Natural killer cell (primary cell): ENCODE results near the gene HES5. TPM values are rescaled to one million over a fixed set of nuclear protein-coding genes. Genes with fewer than 3 reads are reported as not detected.

Experiments used
- ATAC-seq, 3 donors: fragments of 150-1000 bp in 2 of 3; fragments of 200-7000 bp in 1 of 3; cut with Tn5 transposase; 1 replicate in 1 of 3; 2 replicates in 2 of 3; pipeline ENCODE4 v1.10.0; 2021; ENCODE audit warnings: mild to moderate bottlenecking in 2 of 3, moderate library complexity in 2 of 3
- DNase-seq, 2 donors: peaks; one replicate each; pipeline versions ENCODE4 v3.0.0 to v3.0.0-alpha.2; 2013 to 2021; ENCODE audit warnings: mixed read lengths in 1 of 2
- H3K27ac ChIP-seq: one replicate; pipeline ENCODE4 v1.5.1; 2013; ENCODE audit warnings: mild to moderate bottlenecking, low read length
- H3K27me3 ChIP-seq: one replicate; pipeline ENCODE4 v1.6.1; 2013; ENCODE audit warnings: low read length; ENCODE audit not compliant: control insufficient read depth, insufficient read depth
- H3K36me3 ChIP-seq: one replicate; pipeline ENCODE4 v1.6.1; 2013; ENCODE audit warnings: low read length; ENCODE audit not compliant: control insufficient read depth, insufficient read depth
- H3K4me1 ChIP-seq: one replicate; pipeline ENCODE4 v1.6.1; 2013; ENCODE audit warnings: low read length; ENCODE audit not compliant: control insufficient read depth, insufficient read depth
- H3K4me3 ChIP-seq: one replicate; pipeline ENCODE4 v1.5.1; 2013; ENCODE audit warnings: low read length
- H3K9me3 ChIP-seq: one replicate; pipeline ENCODE4 v1.6.1; 2013; ENCODE audit warnings: low read length; ENCODE audit not compliant: control insufficient read depth, insufficient read depth
- H3K27ac Mint-ChIP-seq, 2 donors: one replicate each; pipeline ENCODE4 v1.8.0; 2022; ENCODE audit warnings: mild to moderate bottlenecking in 2 of 2, mixed read lengths in 2 of 2, moderate library complexity in 1 of 2
- H3K27me3 Mint-ChIP-seq, 2 donors: one replicate each; pipeline ENCODE4 v1.8.0; 2022; ENCODE audit warnings: low read depth in 2 of 2, mixed read lengths in 2 of 2
- H3K36me3 Mint-ChIP-seq: one replicate; pipeline ENCODE4 v1.8.0; 2022; ENCODE audit warnings: mixed read lengths
- H3K4me1 Mint-ChIP-seq, 2 donors: one replicate each; pipeline ENCODE4 v1.8.0; 2022; ENCODE audit warnings: mixed read lengths in 2 of 2
- H3K4me3 Mint-ChIP-seq: one replicate; pipeline ENCODE4 v1.8.0; 2022; ENCODE audit warnings: mild to moderate bottlenecking, moderate library complexity, mixed read lengths
- H3K9me3 Mint-ChIP-seq, 2 donors: one replicate each; pipeline ENCODE4 v1.8.0; 2022; ENCODE audit warnings: mixed read lengths in 2 of 2
- CTCF ChIP-seq: fragments of 200-600 bp; IDR thresholded peaks from one replicate; pipeline ENCODE4 v1.8.0; 2022; ENCODE audit warnings: antibody characterized with exemption
- WGBS: methylation state at CpG from one replicate; pipeline ENCODE4 v1.1.7; 2013; ENCODE audit warnings: missing lambda C conversion rate; ENCODE audit not compliant: insufficient coverage; 5-methylcytosine and 5-hydroxymethylcytosine counted together
- intact Hi-C: fragments of 100-400 bp; cut with micrococcal nuclease; formaldehyde crosslinking; loops from one replicate; pipeline ENCODE4 v1.14.2; 2022
- total RNA-seq, 4 donors: library from RNA; stranded (reverse); fragments of 120-200 nt in 1 of 4; gene quantifications; one replicate each; pipeline versions ENCODE4 v1.2.3 to v1.2.4, GENCODE V29; 2013 to 2022

The HES5 gene
- total RNA-seq, 3 donors from 2014 or later (not counting 1 experiment from before 2014, with no cell fraction given): not detected

DNA sequence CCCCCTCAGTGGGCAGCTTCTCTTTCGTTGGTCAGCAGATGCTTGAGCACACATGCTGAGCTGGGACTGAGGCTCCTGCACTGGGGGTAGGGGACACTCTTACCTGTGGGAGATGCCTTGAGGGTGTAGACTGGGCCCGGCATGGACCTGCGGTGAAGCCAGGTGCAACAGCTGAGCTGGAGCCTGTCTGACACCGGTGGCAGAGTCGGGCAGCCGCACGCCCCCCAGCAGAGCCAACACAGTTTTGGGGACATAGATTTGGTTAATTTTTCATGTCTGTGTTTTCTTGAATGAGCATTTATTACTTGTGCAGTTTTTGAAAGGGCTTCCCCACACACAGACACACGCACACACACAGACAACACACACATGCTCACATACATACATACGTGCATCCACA lies 5.9 kb upstream of the HES5 start:
- H3K27me3 ChIP-seq: peaks cover 19% of the 10 kb centered on the region
- Mint-ChIP-seq H3K27me3 (peaks cover 0 to 9% of the 10 kb centered on the region in 2 donors), H3K27ac (no peak overlapping the region), H3K4me1 (no peaks in the 10 kb centered on the region), H3K4me3 (no peak overlapping the region), H3K9me3 (no peaks in the 10 kb centered on the region), H3K36me3 (no peaks in the 10 kb centered on the region)
- no peaks in the 10 kb centered on the region for H3K9me3 ChIP-seq
- no peak for ATAC-seq
- intact Hi-C loops: no loop called here
- H3K4me1 ChIP-seq: peaks cover 11% of the 10 kb centered on the region
- H3K27ac ChIP-seq: no peak overlapping the region
- TF ChIP-seq CTCF: no peak
- no peaks in the 10 kb centered on the region for H3K36me3 ChIP-seq
- WGBS: 92% methylated on average over 7 of the region's 9 CpGs
- no peak overlapping the region for H3K4me3 ChIP-seq
- DNase-seq: no peak

DNA sequence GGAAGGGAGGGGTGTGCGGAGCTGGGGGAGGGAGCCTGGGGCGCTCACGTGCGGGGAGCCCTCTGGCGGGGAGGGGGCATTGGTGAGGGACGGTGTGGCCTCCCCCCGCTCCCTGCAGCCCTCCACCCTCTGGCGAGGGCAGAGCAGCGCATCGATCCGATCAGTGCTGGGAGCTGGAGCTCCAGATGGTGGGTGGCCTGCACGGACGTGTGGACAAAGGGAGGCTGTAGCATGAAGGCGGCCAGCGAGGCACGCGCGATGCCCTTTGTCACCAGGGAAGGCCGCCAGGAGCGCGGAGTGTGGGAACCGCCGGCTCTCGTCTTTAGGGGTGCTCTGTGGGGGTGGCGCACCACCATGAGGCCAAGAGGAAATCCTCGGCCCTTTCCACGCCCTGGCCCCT lies 5.4 kb upstream of the HES5 start:
- Histone ChIP-seq H3K27ac (no peak overlapping the region), H3K4me1 (peaks cover 11% of the 10 kb centered on the region), H3K4me3 (no peak overlapping the region), H3K9me3 (no peaks in the 10 kb centered on the region), H3K27me3 (peaks cover 24% of the 10 kb centered on the region), H3K36me3 (no peaks in the 10 kb centered on the region)
- H3K4me3 Mint-ChIP-seq: no peak overlapping the region
- no peaks in the 10 kb centered on the region for H3K9me3 Mint-ChIP-seq
- WGBS: 90% methylated on average over 27 of the region's 27 CpGs
- H3K27ac Mint-ChIP-seq: no peak overlapping the region
- intact Hi-C loops: no loop called here
- DNase-seq: no peak
- H3K4me1 Mint-ChIP-seq: no peaks in the 10 kb centered on the region
- ATAC-seq: no peak
- no peaks in the 10 kb centered on the region for H3K36me3 Mint-ChIP-seq
- peaks cover 0 to 9% of the 10 kb centered on the region in 2 donors for H3K27me3 Mint-ChIP-seq
- no peak for TF ChIP-seq CTCF

DNA sequence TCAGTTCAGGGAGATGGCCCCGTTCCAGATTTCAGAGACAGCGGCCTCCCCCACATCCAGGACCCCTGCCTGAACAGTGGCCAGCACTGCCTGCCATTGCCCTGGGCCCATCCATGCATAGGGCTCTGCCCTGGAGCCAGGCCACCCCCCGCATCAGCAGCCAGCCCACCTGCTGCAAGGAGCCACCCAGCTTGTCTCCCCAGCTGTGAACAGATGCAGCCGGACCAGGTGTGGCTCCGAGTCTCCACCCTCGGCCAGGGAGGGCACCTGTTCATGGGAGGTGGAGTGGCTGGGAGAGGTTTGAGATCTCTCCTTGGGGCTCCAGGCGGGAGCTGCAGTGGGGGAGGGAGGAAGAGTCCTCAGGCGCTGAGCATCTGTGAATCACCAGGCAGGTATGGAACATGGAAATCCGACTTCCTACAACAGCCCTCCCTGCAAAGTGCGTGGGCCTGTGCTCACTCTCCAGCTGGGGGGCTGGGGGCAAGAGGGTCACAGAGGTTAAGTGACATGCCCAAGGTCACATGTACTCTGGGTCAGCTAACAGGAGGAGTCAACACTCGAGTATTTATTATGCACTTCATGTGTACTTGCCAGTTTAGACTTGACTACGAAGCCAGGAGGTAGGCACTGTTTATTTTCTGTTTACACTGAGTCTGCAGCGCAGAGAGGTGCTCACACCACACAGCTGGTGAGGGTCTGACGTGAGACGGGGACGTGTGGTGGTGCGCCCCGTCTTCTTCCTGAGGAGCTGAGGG lies 4.8 kb upstream of the HES5 start:
- Mint-ChIP-seq H3K36me3 (no peaks in the 10 kb centered on the region), H3K27ac (no peak overlapping the region), H3K9me3 (no peaks in the 10 kb centered on the region), H3K4me3 (no peak overlapping the region), H3K4me1 (no peaks in the 10 kb centered on the region), H3K27me3 (peaks cover 0 to 9% of the 10 kb centered on the region in 2 donors)
- Histone ChIP-seq H3K4me3 (no peak overlapping the region), H3K9me3 (no peaks in the 10 kb centered on the region), H3K4me1 (peaks cover 12% of the 10 kb centered on the region), H3K27me3 (peaks cover 27% of the 10 kb centered on the region), H3K36me3 (no peaks in the 10 kb centered on the region), H3K27ac (no peak overlapping the region)
- no peak for TF ChIP-seq CTCF
- DNase-seq (no peak), ATAC-seq (no peak)
- intact Hi-C loops: no loop called here
- WGBS: 64% methylated on average over 18 of the region's 18 CpGs

DNA sequence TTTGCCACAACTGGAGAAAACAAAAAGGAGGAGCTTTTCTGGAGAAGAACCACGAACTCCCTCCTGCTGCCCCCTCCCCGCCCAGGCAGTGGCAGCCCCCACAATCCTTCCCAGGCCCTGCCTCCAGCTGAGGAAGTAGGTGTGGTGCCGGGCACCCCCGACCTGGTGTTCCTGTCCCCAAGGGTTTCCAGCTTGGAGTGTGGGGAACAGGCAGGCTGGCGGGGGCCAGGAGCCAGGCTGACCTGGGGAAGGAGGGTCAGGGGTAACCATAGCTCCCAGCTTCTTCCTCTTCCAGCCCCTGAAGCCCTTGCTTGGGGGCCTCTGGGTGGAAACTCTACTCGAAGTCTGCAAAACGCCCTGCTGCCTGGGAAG lies 4.2 kb upstream of the HES5 start:
- Mint-ChIP-seq H3K9me3 (no peaks in the 10 kb centered on the region), H3K27me3 (peaks cover 0 to 9% of the 10 kb centered on the region in 2 donors), H3K4me3 (no peak overlapping the region), H3K4me1 (no peaks in the 10 kb centered on the region), H3K27ac (no peak overlapping the region), H3K36me3 (no peaks in the 10 kb centered on the region)
- DNase-seq (no peak), ATAC-seq (no peak)
- Histone ChIP-seq H3K36me3 (no peaks in the 10 kb centered on the region), H3K27me3 (peaks cover 27% of the 10 kb centered on the region), H3K4me1 (peaks cover 16% of the 10 kb centered on the region), H3K9me3 (no peaks in the 10 kb centered on the region), H3K4me3 (no peak overlapping the region), H3K27ac (no peak overlapping the region)
- WGBS: 30% methylated on average over 7 of the region's 7 CpGs
- no peak for TF ChIP-seq CTCF
- intact Hi-C loops: no loop called here
